BE2C (cell line): Measurements from ENCODE around the gene SLC28A1.

Source experiments
- DNase-seq: peaks from one replicate; pipeline ENCODE4 v3.0.0-alpha.2; 2020
- H3K27me3 ChIP-seq: fragments of 250-450 bp; sonication (Bioruptor Pico); 2 replicates; pipeline ENCODE4 v1.5.1; 2020; ENCODE audit warnings: mild to moderate bottlenecking
- H3K36me3 ChIP-seq: fragments of 250-450 bp; sonication (Bioruptor Pico); 2 replicates; pipeline ENCODE4 v1.5.1; 2020; ENCODE audit warnings: mild to moderate bottlenecking
- H3K4me1 ChIP-seq: fragments of 250-450 bp; sonication (Bioruptor Pico); 2 replicates; pipeline ENCODE4 v1.5.1; 2020
- H3K4me3 ChIP-seq: 2 replicates; pipeline ENCODE4 v1.5.1; 2011; ENCODE audit warnings: low read depth, low read length
- H3K9me3 ChIP-seq: fragments of 250-450 bp; sonication (Bioruptor Pico); 2 replicates; pipeline ENCODE4 v1.5.1; 2020
- CTCF ChIP-seq: IDR thresholded peaks from 2 replicates; pipeline ENCODE4 v1.5.1; 2012; ENCODE audit warnings: mild to moderate bottlenecking, low read depth, low read length

SLC28A1 gene

DNA sequence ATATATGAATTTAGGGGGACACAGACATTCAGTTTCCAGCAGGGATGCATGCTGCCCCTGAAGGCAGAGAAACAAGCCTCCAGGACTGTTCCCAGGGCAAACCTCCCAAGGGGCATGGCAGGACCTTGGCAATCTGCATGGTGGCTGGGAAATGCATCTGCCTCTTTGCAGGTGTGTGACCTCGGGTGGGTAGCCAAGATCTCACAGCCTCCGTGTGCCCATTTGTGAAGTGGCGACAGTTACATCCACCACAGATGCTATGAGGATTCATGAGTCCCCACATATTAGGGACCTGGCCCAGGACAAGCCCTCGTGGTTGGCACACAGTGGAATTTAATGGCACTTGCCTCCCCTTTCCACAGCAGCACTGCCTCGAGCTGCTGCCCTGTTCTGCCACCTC lies 29.9 kb downstream of the SLC28A1 start:
- Histone ChIP-seq H3K9me3 (no peaks in the 10 kb centered on the region), H3K36me3 (no peaks in the 10 kb centered on the region), H3K4me3 (no peak overlapping the region; the same call in 1 of the 2 replicates), H3K27me3 (no peaks in the 10 kb centered on the region), H3K4me1 (peaks cover 32% of the 10 kb centered on the region)
- no peak for TF ChIP-seq CTCF
- DNase-seq = no peak

DNA sequence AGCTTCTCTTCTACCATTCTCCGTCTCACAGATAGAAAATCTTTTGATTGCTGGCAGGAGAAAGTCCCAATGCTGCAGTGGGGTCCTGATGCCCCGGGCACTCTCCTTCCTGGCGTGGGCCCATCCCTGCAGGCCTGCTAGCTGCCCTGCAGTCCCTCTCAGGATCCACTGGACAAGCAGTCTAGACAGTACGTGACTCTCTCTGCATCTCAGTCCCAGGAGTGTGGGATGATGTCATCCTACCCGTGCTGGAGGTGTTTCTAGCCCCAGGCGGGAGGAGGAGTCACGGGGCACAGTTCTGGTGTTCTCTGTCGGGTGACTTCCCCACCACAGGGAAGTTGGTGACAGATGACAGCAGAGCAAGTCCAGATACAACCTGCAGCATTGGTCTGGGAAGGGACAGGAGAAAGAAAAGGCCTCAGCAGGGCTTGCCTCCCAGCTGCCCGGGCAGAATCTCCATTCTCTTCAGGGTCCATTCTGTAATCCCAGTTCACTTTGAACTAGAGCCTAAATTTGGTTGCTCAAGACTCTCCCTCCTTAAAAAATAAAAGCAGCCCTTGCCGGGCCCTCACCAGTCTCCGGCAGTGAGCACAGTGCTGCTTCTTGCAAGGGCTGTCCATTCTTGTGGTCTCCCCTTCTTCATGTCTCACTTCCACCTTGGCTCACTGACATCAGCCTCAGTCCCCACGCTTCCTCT lies 30.6 kb downstream of the SLC28A1 start:
- Histone ChIP-seq H3K4me1 (peaks cover 34% of the 10 kb centered on the region), H3K9me3 (no peaks in the 10 kb centered on the region), H3K27me3 (no peaks in the 10 kb centered on the region), H3K36me3 (no peaks in the 10 kb centered on the region), H3K4me3 (no peak overlapping the region; the same call in 1 of the 2 replicates)
- no peak for TF ChIP-seq CTCF
- DNase-seq = peak; percentile 98

DNA sequence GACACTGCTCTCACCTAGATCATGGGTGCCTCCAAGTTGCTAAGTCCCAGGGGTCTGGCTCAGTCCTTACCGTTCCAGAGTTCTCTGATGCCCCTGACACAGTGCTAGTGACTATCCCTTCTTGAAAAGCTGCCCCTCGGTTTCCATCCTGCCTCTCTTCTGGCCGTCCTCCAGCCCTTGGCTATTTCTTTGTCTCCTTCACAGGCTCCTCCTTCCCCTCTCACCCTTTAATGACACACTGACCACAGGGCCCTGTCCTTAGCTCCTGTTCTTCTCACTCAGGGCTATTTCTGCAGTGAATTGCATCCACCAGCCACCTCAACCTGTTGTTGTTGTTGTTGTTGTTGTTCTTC lies 31.1 kb downstream of the SLC28A1 start:
- no peaks in the 10 kb centered on the region for H3K36me3 ChIP-seq
- no peak for TF ChIP-seq CTCF
- peaks cover 34% of the 10 kb centered on the region for H3K4me1 ChIP-seq
- DNase-seq = no peak
- H3K9me3 ChIP-seq = no peaks in the 10 kb centered on the region
- H3K27me3 ChIP-seq = no peaks in the 10 kb centered on the region
- no peak overlapping the region for H3K4me3 ChIP-seq

GRCh38 chr15:84917452-84917851 lies 33.0 kb downstream of the SLC28A1 start:
- H3K9me3 ChIP-seq = no peaks in the 10 kb centered on the region
- H3K4me1 ChIP-seq = peaks cover 26% of the 10 kb centered on the region
- no peaks in the 10 kb centered on the region for H3K36me3 ChIP-seq
- TF ChIP-seq CTCF = no peak
- H3K4me3 ChIP-seq = no peak overlapping the region
- H3K27me3 ChIP-seq = no peaks in the 10 kb centered on the region
- no peak for DNase-seq

DNA sequence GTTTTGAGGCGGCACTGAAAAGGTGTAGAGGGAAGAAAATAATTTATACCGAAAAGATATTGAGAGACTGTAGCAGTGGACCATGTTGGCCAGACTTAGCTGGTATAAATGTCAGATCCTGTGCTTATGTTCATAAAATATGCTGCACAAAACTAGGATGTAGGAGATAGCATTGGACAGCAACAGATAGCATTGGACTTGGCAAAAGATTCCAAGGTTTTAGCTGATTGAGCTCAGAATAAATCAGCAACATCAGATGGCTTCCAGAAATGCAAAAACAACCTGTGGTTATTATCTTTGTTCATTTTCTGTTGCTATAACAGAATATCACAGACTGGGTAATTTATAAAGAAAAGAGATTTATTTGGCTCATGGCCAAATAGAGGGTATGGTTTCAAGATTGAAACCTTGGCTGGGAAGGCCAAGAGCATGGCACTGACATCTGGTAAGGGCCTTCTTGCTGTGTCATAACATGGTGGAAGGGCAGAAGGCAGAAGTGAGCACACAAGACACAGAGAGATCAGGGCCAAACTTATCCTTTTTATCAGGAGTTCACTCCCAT lies 34.7 kb downstream of the SLC28A1 start:
- no peak for TF ChIP-seq CTCF
- peaks cover 18% of the 10 kb centered on the region for H3K4me1 ChIP-seq
- H3K4me3 ChIP-seq = no peak overlapping the region
- DNase-seq = no peak
- no peaks in the 10 kb centered on the region for H3K9me3 ChIP-seq
- H3K27me3 ChIP-seq = no peaks in the 10 kb centered on the region
- H3K36me3 ChIP-seq = no peaks in the 10 kb centered on the region

DNA sequence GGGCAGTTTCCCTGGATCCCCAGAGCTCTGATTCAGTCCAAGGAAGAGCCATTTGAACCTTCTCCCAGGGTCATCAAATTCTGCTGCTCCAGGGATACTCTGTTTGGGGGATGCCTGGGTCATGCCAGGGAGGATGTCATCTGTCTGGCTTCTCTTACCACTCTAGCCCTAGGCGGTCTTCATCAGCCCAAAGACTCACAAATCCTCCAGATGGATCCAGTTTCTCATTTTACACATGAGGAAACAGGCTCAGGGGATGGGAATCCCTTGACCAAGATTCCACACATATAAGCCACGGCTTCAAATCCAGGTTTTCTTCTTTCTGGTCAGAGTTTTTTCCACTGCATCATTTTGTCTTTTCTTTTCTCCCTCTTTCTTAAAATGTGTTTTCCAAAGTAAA lies 36.7 kb downstream of the SLC28A1 start:
- peaks cover 7% of the 10 kb centered on the region for H3K4me1 ChIP-seq
- H3K27me3 ChIP-seq = no peaks in the 10 kb centered on the region
- no peak for DNase-seq
- H3K9me3 ChIP-seq = no peaks in the 10 kb centered on the region
- TF ChIP-seq CTCF = no peak
- H3K4me3 ChIP-seq = no peak overlapping the region
- no peaks in the 10 kb centered on the region for H3K36me3 ChIP-seq
